Vagina (tissue), 2 donors: ENCODE results near the gene WNT5B. TPM values are rescaled to one million over a fixed set of nuclear protein-coding genes. Genes with fewer than 3 reads are reported as not detected.

Experiments
- DNase-seq, 2 donors: peaks; one replicate each; pipeline ENCODE4 v3.0.0-alpha.2; 2017; ENCODE audit errors: extremely low spot score in 2 of 2
- H3K27ac ChIP-seq: fragments of 200-600 bp; sonication (generic); one replicate; pipeline ENCODE4 v1.5.1; 2019
- H3K27me3 ChIP-seq: fragments of 200-600 bp; sonication (generic); one replicate; pipeline ENCODE4 v1.5.1; 2019
- H3K36me3 ChIP-seq, 2 donors: fragments of 200-600 bp; sonication (generic); one replicate each; pipeline ENCODE4 v1.5.1; 2017 to 2019
- H3K4me1 ChIP-seq: fragments of 200-600 bp; sonication (generic); one replicate; pipeline ENCODE4 v1.5.1; 2019
- H3K4me3 ChIP-seq, 2 donors: fragments of 200-600 bp; sonication (generic); 1 replicate in 1 of 2; 2 replicates in 1 of 2; pipeline ENCODE4 v1.5.1; 2016 to 2019
- H3K9me3 ChIP-seq: fragments of 200-600 bp; sonication (generic); one replicate; pipeline ENCODE4 v1.5.1; 2019
- POLR2A ChIP-seq, 2 donors: fragments of 450-650 bp; IDR thresholded peaks; one replicate each; pipeline ENCODE4 v1.6.1; 2017; ENCODE audit warnings: antibody characterized with exemption in 2 of 2, mild to moderate bottlenecking in 2 of 2, moderate library complexity in 2 of 2
- POLR2AphosphoS5 ChIP-seq, 2 donors: sonication (generic); formaldehyde crosslinking; IDR thresholded peaks; one replicate each; pipeline ENCODE4 v1.9.0; 2017; ENCODE audit warnings: antibody characterized with exemption in 2 of 2, mild to moderate bottlenecking in 2 of 2, low read depth in 1 of 2; ENCODE audit not compliant: insufficient read depth in 1 of 2
- intact Hi-C: fragments of 100-400 bp; cut with DNase I; formaldehyde crosslinking; loops from one replicate; pipeline ENCODE4 v1.15.1; 2023
- total RNA-seq: library from RNA; depleted of rRNA; stranded (reverse); fragments of >200 nt; gene quantifications from one replicate; pipeline ENCODE4 v1.2.3, GENCODE V29; 2016
- TF ChIP-seq, protein P1 (sequence below), 3 experiments: fragments of 450-650 bp in 2 of 3; fragments of 200-600 bp in 1 of 3; sonication (generic) in 1 of 3; IDR thresholded peaks; one replicate each; pipeline ENCODE4 v1.5.1; 2017 to 2019; ENCODE audit warnings: antibody characterized with exemption in 3 of 3, mild to moderate bottlenecking in 2 of 3, moderate library complexity in 2 of 3

Gene WNT5B
- total RNA-seq, 1 donor from 2014 or later: 7.6 TPM

DNA sequence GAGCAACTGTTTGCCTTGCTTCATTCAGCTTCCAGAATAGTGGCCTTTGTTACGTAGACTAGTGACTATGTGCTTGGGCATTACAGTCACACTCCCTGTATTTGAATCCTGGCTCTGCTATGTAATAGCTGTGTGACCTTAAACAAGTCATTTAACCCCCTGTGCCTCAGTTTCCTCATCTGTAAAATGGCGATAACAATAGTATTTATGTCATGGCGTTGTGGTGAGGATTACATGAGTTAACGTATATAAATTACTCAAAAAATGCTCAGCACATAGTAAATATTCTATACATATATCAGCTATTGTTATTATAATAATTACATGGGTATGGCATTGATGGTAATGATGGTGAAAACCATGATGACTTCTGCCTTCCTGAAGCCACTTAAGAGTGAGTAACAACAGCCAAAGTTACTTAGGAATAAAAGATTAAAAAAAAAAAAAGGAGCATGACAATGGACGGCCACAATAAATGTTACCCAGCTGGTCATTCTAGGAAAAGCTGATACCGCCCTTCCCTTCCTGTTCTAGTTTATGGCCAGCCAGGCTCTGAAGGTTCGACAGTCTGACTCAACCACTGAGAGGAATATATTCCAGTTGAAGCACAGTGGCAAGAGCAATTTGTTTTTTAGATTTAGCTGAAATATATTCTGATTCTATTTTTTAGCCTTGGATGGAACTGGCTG is 51.9 kb downstream of the WNT5B start:
- Histone ChIP-seq H3K4me1 (no peaks in the 10 kb centered on the region), H3K36me3 (no peaks in the 10 kb centered on the region), H3K27me3 (no peaks in the 10 kb centered on the region), H3K4me3 (no peak overlapping the region), H3K27ac (no peak overlapping the region), H3K9me3 (no peaks in the 10 kb centered on the region)
- no peak for DNase-seq
- intact Hi-C loops: no loop called here
- TF ChIP-seq POLR2AphosphoS5 (IDR thresholded peaks at IDR 0.05; ENCODE audit: insufficient read depth in 1 of 2, low read depth in 1 of 2) (peak in 1 of 2 donors; percentile 70), POLR2A (IDR thresholded peaks at IDR 0.05) (no peak)

DNA sequence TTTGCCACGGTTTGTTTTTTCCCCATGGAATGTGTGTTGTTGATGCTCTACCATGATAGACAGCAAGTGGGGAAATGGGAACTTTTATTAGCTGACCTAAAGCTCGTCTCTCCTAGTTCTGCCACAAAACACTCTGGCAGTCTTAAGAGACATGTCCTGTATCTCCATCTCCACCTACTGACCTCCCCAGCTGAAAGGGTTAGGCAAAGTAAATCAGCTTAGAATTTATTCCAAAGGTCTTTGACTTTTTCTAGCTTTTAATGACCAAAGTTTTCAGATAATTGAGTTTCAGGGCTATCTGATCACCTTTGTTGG is 52.4 kb downstream of the WNT5B start:
- intact Hi-C loops: no loop called here
- TF ChIP-seq POLR2A (IDR thresholded peaks at IDR 0.05) (no peak), POLR2AphosphoS5 (IDR thresholded peaks at IDR 0.05; ENCODE audit: insufficient read depth in 1 of 2, low read depth in 1 of 2) (no peak)
- TF ChIP-seq, protein P1, sequence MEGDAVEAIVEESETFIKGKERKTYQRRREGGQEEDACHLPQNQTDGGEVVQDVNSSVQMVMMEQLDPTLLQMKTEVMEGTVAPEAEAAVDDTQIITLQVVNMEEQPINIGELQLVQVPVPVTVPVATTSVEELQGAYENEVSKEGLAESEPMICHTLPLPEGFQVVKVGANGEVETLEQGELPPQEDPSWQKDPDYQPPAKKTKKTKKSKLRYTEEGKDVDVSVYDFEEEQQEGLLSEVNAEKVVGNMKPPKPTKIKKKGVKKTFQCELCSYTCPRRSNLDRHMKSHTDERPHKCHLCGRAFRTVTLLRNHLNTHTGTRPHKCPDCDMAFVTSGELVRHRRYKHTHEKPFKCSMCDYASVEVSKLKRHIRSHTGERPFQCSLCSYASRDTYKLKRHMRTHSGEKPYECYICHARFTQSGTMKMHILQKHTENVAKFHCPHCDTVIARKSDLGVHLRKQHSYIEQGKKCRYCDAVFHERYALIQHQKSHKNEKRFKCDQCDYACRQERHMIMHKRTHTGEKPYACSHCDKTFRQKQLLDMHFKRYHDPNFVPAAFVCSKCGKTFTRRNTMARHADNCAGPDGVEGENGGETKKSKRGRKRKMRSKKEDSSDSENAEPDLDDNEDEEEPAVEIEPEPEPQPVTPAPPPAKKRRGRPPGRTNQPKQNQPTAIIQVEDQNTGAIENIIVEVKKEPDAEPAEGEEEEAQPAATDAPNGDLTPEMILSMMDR (IDR thresholded peaks at IDR 0.05): no peak
- no peaks in the 10 kb centered on the region for H3K36me3 ChIP-seq
- H3K27ac ChIP-seq: no peak overlapping the region
- H3K4me1 ChIP-seq: no peaks in the 10 kb centered on the region
- DNase-seq: no peak
- no peak overlapping the region for H3K4me3 ChIP-seq
- no peaks in the 10 kb centered on the region for H3K9me3 ChIP-seq
- no peaks in the 10 kb centered on the region for H3K27me3 ChIP-seq

DNA sequence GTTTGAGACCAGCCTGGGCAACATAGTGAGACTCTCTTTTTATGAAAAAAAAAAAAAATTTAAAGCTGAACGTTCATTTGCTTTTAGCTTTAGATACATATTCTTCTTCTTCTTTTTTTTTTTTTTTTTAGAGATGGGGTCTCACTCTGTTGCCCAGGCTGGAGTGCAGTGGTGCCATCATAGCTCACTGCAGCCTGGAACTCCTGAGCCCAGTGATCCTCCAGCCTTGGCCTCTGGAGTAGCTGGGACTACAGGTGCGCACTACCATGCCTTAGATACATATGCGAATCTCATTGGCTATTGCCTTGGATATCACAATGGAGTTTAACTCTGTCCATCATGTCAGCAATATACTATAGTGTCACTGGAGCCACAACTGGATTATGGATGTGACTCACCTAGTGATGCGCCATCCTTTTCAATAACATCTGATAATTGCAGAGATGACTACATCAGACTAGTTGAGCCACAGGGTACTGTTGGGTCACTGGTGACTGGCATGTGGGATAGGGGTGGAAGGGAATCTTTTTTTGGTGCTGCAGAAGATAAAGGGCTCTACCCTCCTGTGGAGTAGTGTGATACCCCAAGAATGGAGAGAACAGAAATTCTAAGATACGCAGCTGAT is 59.2 kb downstream of the WNT5B start:
- Histone ChIP-seq H3K4me3 (no peak overlapping the region), H3K27ac (no peak overlapping the region), H3K9me3 (no peaks in the 10 kb centered on the region), H3K4me1 (peaks cover 20% of the 10 kb centered on the region), H3K27me3 (no peaks in the 10 kb centered on the region), H3K36me3 (no peaks in the 10 kb centered on the region)
- intact Hi-C loops: no loop called here
- no peak for DNase-seq
- TF ChIP-seq POLR2A (IDR thresholded peaks at IDR 0.05) (no peak), POLR2AphosphoS5 (IDR thresholded peaks at IDR 0.05; ENCODE audit: insufficient read depth in 1 of 2, low read depth in 1 of 2) (no peak)
- TF ChIP-seq, protein P1 (IDR thresholded peaks at IDR 0.05): no peak

DNA sequence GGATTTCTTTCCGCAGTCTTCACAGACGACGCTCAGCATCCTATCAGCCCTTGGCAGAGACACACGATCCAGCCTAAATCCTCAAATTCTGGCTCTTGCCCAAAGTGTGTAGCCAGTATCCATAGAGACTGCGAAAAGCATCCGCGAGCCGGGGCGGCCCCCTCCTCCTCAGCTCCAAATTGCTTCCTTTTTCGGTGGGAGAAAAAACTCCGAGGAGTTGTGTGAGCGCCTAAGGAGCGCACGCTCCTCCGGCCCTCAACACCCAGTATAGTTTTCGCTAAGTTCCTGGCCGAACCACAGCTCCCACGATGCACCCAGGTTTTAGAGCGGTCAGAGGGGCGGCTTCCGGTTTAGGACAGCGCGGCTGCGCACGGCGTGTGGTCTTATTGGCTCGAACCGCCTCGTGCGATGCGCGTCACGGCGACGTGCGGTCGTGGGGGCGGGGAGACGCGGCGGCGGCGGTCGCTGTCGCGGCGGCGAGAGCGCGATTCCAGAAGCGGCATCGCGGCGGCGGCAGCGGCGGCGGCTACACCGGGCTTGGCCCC is 61.6 kb downstream of the WNT5B start, which contains the start of gene ADIPOR2:
TSS of gene ADIPOR2 (plus strand) at position 493 of the 545 bp plus-strand sequence. CDS start 63,274 bp downstream, outside the sequence.
- peaks cover 27% of the 10 kb centered on the region for H3K4me1 ChIP-seq
- TF ChIP-seq POLR2AphosphoS5 (IDR thresholded peaks at IDR 0.05; ENCODE audit: insufficient read depth in 1 of 2, low read depth in 1 of 2) (peak; percentile 94), POLR2A (IDR thresholded peaks at IDR 0.05) (peak in 1 of 2 donors; percentile 83)
- TF ChIP-seq, protein P1 (IDR thresholded peaks at IDR 0.05): no peak
- H3K36me3 ChIP-seq: no peaks in the 10 kb centered on the region
- no peaks in the 10 kb centered on the region for H3K27me3 ChIP-seq
- peak in 1 of 2 donors; percentile 96 for DNase-seq
- peak within 1 kb of the TSS; percentile 81 to 99 for H3K4me3 ChIP-seq
- H3K9me3 ChIP-seq: no peaks in the 10 kb centered on the region
- H3K27ac ChIP-seq: peak within 1 kb of the TSS; percentile 98
- intact Hi-C loops: no loop called here

DNA sequence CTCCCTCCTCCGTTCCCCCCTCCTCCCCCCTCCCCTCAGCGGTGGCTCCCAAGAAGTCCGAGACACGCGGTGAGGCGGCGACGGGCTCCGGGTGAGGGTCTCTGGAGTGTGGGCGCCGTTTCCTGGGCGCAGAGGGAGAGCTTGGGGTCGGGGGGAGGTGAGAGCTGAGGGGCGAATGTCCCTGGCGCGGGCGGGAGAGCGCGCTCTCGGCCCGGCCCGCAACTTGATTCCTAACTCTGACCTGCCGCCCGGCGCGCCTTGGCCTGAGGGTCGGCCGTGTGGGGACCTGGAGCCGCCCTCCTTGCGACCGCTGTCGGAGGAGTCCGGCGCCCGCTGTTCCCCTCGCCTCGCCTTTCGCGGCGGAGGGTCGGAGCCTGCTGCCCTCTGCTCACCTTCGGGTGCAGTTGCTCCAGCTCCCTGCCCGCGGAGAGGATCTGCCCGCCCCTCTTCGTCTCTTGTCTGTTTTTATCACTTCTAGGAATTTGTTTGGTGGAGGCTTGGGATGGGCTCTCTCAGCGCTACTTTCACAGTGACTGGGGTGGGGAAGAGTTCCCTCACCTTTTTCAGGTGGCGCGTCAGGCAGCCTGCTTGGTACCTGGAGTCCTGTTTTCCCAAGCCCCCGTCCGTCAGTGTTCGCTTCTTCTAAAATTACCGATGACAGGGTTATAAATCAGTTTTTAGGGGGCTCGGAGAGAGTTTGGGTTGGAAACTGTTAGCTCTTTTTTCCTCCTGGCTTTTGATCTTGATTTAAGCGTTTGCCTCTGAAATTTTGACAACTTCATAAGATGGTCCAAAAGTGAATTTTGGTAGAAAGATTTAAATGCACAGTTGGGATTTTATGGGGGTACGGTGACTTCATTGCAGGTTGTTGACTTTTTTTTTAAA is 62.3 kb downstream of the WNT5B start:
- no peaks in the 10 kb centered on the region for H3K36me3 ChIP-seq
- intact Hi-C loops: no loop called here
- no peaks in the 10 kb centered on the region for H3K9me3 ChIP-seq
- H3K27ac ChIP-seq: peak overlapping the region; percentile 98
- peak overlapping the region; percentile 81 to 99 for H3K4me3 ChIP-seq
- DNase-seq: no peak
- no peaks in the 10 kb centered on the region for H3K27me3 ChIP-seq
- peaks cover 32% of the 10 kb centered on the region for H3K4me1 ChIP-seq
- TF ChIP-seq POLR2A (IDR thresholded peaks at IDR 0.05) (no peak), POLR2AphosphoS5 (IDR thresholded peaks at IDR 0.05; ENCODE audit: insufficient read depth in 1 of 2, low read depth in 1 of 2) (no peak)
- TF ChIP-seq, protein P1 (IDR thresholded peaks at IDR 0.05): no peak
